Mammary epithelial cell (primary cell): ENCODE measurements around the gene ULK1.
"Not testable (repeated sequence)": the region's sequence is repeated elsewhere in the genome, so short reads cannot be mapped to it uniquely, and the experiment has no call there.

Source experiments
- EZH2 ChIP-seq: IDR thresholded peaks from 2 replicates; pipeline ENCODE4 v1.6.1; 2012; ENCODE audit warnings: low read length, inconsistent platforms, borderline replicate concordance
- TF ChIP-seq, protein P1 (sequence below), 2 donors: IDR thresholded peaks in 1 of 2; conservative IDR thresholded peaks in 1 of 2; 2 replicates each; pipeline ENCODE4 v1.5.1; 2011 to 2012; ENCODE audit warnings: inconsistent platforms in 2 of 2, low read length in 2 of 2, mild to moderate bottlenecking in 2 of 2, control low read depth in 1 of 2, low read depth in 1 of 2; ENCODE audit not compliant: insufficient read depth in 1 of 2; ENCODE audit errors: extremely low read depth in 1 of 2

DNA sequence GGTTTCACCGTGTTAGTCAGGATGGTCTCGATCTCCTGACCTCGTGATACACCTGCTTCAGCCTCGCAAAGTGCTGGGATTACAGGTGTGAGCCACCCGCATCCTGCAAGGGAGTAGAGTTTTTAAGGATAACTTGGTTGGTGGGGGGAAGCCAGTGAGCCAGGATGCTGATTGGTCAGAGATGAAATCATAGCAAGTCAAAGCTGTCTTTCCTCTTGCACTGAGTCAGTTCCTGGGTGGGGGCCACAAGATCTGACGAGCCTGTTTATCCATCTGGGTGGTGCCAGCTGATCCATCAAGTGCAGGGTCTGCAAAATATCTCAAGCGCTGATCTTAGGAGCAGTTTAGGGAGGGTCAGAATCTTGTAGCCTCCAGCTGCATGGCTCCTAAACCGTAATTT, 9.3 kb upstream of the ULK1 start:
- TF ChIP-seq, protein P1, sequence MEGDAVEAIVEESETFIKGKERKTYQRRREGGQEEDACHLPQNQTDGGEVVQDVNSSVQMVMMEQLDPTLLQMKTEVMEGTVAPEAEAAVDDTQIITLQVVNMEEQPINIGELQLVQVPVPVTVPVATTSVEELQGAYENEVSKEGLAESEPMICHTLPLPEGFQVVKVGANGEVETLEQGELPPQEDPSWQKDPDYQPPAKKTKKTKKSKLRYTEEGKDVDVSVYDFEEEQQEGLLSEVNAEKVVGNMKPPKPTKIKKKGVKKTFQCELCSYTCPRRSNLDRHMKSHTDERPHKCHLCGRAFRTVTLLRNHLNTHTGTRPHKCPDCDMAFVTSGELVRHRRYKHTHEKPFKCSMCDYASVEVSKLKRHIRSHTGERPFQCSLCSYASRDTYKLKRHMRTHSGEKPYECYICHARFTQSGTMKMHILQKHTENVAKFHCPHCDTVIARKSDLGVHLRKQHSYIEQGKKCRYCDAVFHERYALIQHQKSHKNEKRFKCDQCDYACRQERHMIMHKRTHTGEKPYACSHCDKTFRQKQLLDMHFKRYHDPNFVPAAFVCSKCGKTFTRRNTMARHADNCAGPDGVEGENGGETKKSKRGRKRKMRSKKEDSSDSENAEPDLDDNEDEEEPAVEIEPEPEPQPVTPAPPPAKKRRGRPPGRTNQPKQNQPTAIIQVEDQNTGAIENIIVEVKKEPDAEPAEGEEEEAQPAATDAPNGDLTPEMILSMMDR (conservative IDR thresholded peaks at IDR 0.05 in 1 of 2, IDR thresholded peaks at IDR 0.05 in 1 of 2; ENCODE audit: extremely low read depth in 1 of 2, insufficient read depth in 1 of 2, low read depth in 1 of 2, low read length in 2 of 2) = not testable (repeated sequence)
- TF ChIP-seq EZH2 = not testable (repeated sequence)
